Measurements from ENCODE around the gene BICDL1.

The BICDL1 gene

DNA sequence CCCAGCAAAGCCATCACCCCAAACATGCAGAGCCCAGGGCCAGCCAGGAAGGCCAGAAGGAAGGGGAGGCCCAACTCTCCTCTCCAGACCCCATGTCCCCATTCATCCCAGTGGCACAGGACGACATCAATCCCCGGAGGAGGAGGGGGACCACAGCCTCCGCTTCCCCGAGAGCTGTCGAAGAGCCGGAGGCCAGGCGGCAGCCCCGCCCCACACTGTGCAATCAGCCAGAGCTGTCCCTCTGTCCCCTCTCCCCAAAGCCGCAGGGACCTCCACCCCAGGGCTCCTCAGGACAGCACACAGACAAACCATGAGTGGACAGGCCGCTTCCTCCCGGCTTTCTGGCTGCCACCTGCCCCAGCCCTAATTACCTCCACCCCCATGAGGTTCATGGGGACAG, 110.7 kb downstream of the BICDL1 start:
- no peak for DNase-seq (ENCODE audit: low read depth in 1 of 2, low spot score in 1 of 2)
- H3K27ac ChIP-seq (replicated peaks): no peak overlapping the region
- TF ChIP-seq SPI1 (IDR thresholded peaks at IDR 0.05; ENCODE audit: borderline replicate concordance, low read depth) (no peak), GABPA (IDR thresholded peaks at IDR 0.05; ENCODE audit: low read depth) (no peak)
- TF ChIP-seq, protein P1, sequence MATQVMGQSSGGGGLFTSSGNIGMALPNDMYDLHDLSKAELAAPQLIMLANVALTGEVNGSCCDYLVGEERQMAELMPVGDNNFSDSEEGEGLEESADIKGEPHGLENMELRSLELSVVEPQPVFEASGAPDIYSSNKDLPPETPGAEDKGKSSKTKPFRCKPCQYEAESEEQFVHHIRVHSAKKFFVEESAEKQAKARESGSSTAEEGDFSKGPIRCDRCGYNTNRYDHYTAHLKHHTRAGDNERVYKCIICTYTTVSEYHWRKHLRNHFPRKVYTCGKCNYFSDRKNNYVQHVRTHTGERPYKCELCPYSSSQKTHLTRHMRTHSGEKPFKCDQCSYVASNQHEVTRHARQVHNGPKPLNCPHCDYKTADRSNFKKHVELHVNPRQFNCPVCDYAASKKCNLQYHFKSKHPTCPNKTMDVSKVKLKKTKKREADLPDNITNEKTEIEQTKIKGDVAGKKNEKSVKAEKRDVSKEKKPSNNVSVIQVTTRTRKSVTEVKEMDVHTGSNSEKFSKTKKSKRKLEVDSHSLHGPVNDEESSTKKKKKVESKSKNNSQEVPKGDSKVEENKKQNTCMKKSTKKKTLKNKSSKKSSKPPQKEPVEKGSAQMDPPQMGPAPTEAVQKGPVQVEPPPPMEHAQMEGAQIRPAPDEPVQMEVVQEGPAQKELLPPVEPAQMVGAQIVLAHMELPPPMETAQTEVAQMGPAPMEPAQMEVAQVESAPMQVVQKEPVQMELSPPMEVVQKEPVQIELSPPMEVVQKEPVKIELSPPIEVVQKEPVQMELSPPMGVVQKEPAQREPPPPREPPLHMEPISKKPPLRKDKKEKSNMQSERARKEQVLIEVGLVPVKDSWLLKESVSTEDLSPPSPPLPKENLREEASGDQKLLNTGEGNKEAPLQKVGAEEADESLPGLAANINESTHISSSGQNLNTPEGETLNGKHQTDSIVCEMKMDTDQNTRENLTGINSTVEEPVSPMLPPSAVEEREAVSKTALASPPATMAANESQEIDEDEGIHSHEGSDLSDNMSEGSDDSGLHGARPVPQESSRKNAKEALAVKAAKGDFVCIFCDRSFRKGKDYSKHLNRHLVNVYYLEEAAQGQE (IDR thresholded peaks at IDR 0.05; ENCODE audit: insufficient replicate concordance, low read depth): no peak
- H3K4me3 ChIP-seq (replicated peaks; ENCODE audit: insufficient read depth, low read length): no peak overlapping the region
- H3K27me3 ChIP-seq (ENCODE audit: insufficient read depth, poor library complexity, severe bottlenecking): no peaks in the 10 kb centered on the region

DNA sequence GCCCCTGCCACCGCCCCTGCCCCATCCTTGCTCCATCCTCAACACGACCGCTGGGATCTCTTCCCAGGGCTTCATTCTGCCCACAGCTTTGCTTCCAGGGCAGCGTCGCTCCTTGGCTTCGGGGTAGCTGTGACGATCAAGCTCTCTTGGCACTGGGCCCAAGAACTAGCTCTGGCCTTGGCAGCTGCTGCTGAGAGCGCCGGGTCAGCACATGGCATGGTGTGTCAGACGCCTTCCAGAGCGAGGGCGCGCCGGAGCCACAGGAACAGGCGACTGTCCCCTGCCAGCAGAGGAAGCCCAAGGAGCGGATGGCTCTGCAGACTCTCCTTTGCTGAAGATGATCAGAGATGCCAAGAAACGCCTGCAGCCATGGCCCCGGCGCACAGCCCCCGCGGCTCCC, 111.6 kb downstream of the BICDL1 start:
- Histone ChIP-seq H3K27ac (replicated peaks) (no peak overlapping the region), H3K4me3 (replicated peaks; ENCODE audit: insufficient read depth, low read length) (no peak overlapping the region), H3K27me3 (ENCODE audit: insufficient read depth, poor library complexity, severe bottlenecking) (no peaks in the 10 kb centered on the region)
- DNase-seq (ENCODE audit: low read depth in 1 of 2, low spot score in 1 of 2): no peak
- TF ChIP-seq GABPA (IDR thresholded peaks at IDR 0.05; ENCODE audit: low read depth): no peak
- no peak for TF ChIP-seq POLR2AphosphoS5 (IDR thresholded peaks at IDR 0.05; ENCODE audit: low read depth)
- TF ChIP-seq, protein P1 (IDR thresholded peaks at IDR 0.05; ENCODE audit: insufficient replicate concordance, low read depth): no peak
- TF ChIP-seq SPI1 (IDR thresholded peaks at IDR 0.05; ENCODE audit: borderline replicate concordance, low read depth): no peak
- TF ChIP-seq, protein P2, sequence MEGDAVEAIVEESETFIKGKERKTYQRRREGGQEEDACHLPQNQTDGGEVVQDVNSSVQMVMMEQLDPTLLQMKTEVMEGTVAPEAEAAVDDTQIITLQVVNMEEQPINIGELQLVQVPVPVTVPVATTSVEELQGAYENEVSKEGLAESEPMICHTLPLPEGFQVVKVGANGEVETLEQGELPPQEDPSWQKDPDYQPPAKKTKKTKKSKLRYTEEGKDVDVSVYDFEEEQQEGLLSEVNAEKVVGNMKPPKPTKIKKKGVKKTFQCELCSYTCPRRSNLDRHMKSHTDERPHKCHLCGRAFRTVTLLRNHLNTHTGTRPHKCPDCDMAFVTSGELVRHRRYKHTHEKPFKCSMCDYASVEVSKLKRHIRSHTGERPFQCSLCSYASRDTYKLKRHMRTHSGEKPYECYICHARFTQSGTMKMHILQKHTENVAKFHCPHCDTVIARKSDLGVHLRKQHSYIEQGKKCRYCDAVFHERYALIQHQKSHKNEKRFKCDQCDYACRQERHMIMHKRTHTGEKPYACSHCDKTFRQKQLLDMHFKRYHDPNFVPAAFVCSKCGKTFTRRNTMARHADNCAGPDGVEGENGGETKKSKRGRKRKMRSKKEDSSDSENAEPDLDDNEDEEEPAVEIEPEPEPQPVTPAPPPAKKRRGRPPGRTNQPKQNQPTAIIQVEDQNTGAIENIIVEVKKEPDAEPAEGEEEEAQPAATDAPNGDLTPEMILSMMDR (IDR thresholded peaks at IDR 0.05; ENCODE audit: insufficient read depth, low read length): no peak

DNA sequence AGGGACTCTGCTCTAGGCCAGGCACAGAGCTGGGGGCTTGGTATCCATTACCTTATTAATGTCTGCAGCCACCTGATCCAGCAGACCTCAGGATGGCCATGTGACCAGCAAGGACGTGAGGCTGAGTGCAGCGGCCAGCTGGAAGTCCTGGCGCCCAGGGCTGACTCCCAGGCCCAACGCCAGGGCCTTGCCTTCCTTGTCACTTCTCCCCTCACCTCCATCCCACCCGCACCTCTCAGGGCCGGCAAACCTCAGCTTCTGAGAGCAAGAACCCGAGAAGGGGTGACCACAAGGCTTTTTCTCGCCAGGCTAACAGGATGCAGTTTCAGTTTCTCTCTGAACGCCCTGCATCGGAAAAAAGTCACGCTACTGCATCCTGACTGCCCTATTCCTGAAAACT, 112.1 kb downstream of the BICDL1 start:
- DNase-seq (ENCODE audit: low read depth in 1 of 2, low spot score in 1 of 2): no peak
- Histone ChIP-seq H3K27ac (replicated peaks) (no peak overlapping the region), H3K4me3 (replicated peaks; ENCODE audit: insufficient read depth, low read length) (no peak overlapping the region), H3K27me3 (ENCODE audit: insufficient read depth, poor library complexity, severe bottlenecking) (no peaks in the 10 kb centered on the region)
- TF ChIP-seq GABPA (IDR thresholded peaks at IDR 0.05; ENCODE audit: low read depth) (no peak), POLR2AphosphoS5 (IDR thresholded peaks at IDR 0.05; ENCODE audit: low read depth) (no peak)
- TF ChIP-seq, protein P1 (IDR thresholded peaks at IDR 0.05; ENCODE audit: insufficient replicate concordance, low read depth): no peak

DNA sequence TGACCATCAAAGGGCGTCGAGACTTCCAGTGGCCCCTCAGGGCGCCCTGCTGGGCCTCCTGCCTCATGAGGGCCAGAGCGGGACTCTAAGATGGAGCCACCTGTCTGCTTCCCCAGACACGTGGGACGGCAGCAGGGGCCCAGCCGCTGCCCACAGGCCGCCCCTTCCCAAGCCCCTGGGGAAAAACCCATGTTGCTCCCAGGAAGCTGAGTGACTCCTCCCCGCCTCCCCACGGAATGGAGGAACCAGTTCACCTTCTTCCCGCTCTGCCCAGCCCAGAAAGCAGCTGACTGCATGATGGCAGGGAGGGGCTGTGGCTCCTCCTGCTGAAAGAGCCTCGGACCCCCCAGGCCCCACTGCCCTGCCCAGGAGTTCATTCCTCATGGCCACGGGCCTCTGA, 112.6 kb downstream of the BICDL1 start:
- no peak for DNase-seq (ENCODE audit: low read depth in 1 of 2, low spot score in 1 of 2)
- Histone ChIP-seq H3K4me3 (replicated peaks; ENCODE audit: insufficient read depth, low read length) (no peak overlapping the region), H3K27ac (replicated peaks) (no peak overlapping the region), H3K27me3 (ENCODE audit: insufficient read depth, poor library complexity, severe bottlenecking) (no peaks in the 10 kb centered on the region)
- TF ChIP-seq SPI1 (IDR thresholded peaks at IDR 0.05; ENCODE audit: borderline replicate concordance, low read depth) (no peak), POLR2AphosphoS5 (IDR thresholded peaks at IDR 0.05; ENCODE audit: low read depth) (no peak)
- TF ChIP-seq, protein P1 (IDR thresholded peaks at IDR 0.05; ENCODE audit: insufficient replicate concordance, low read depth): no peak
